GM18867 (cell line): ENCODE data around the gene FKTN.

Experiments used
- ATAC-seq: cut with Tn5 transposase; IDR thresholded peaks from one replicate; pipeline ENCODE4 v1.9.1; 2021; ENCODE audit warnings: mild to moderate bottlenecking, moderate library complexity; ENCODE audit not compliant: unreplicated experiment

FKTN gene

GRCh38 chr9:105632807-105633206, 74.9 kb downstream of the FKTN start:
- no peak for ATAC-seq

GRCh38 chr9:105633411-105633810, 75.5 kb downstream of the FKTN start:
- no peak for ATAC-seq

- no peak for ATAC-seq
Measured at GRCh38 chr9:105636331-105636730, 78.4 kb downstream of the FKTN start.

- ATAC-seq: peak; percentile 60
Measured at GRCh38 chr9:105637787-105638395, 80.0 kb downstream of the FKTN start.

- peak; percentile 68 for ATAC-seq
Measured at GRCh38 chr9:105639936-105640335, 82.0 kb downstream of the FKTN start.

GRCh38 chr9:105643795-105644194, 85.9 kb downstream of the FKTN start:
- ATAC-seq: no peak

- ATAC-seq: no peak
Measured at GRCh38 chr9:105646879-105647594, 89.1 kb downstream of the FKTN start.

- ATAC-seq: no peak
Measured at GRCh38 chr9:105647595-105648349, 89.8 kb downstream of the FKTN start.

- no peak for ATAC-seq
Measured at GRCh38 chr9:105651806-105652205, 93.9 kb downstream of the FKTN start.

- ATAC-seq: peak; percentile 76
Measured at GRCh38 chr9:105656131-105656921, 98.4 kb downstream of the FKTN start.

GRCh38 chr9:105658351-105658750, 100.4 kb downstream of the FKTN start:
- no peak for ATAC-seq

- no peak for ATAC-seq
Measured at GRCh38 chr9:105661011-105661410, 103.1 kb downstream of the FKTN start.

- peak; percentile 97 for ATAC-seq
Measured at GRCh38 chr9:105662184-105663104, 104.5 kb downstream of the FKTN start, which contains the start of gene TAL2. TAL2 (plus strand) TSS chr9:105662457; CDS start chr9:105662497, 40 bp downstream.

GRCh38 chr9:105663914-105664313, 106.0 kb downstream of the FKTN start:
- ATAC-seq: no peak

- no peak for ATAC-seq
Measured at GRCh38 chr9:105667867-105668266, 109.9 kb downstream of the FKTN start.

GRCh38 chr9:105670315-105670714, 112.4 kb downstream of the FKTN start:
- no peak for ATAC-seq

- ATAC-seq: no peak
Measured at GRCh38 chr9:105670775-105671174, 112.8 kb downstream of the FKTN start.

GRCh38 chr9:105672711-105673234, 114.8 kb downstream of the FKTN start:
- peak; percentile 70 for ATAC-seq

GRCh38 chr9:105673850-105674387, 116.0 kb downstream of the FKTN start:
- no peak for ATAC-seq
